ENCODE results near the gene AKAP7.

- TF ChIP-seq CTCF (optimal IDR thresholded peaks at IDR 0.05 in 1 of 3, IDR thresholded peaks at IDR 0.05 in 1 of 3, conservative IDR thresholded peaks at IDR 0.05 in 1 of 3; ENCODE audit: extremely low read depth in 1 of 3, insufficient read depth in 2 of 3, low read length in 3 of 3) (no peak), EZH2 (IDR thresholded peaks at IDR 0.05; ENCODE audit: low read length) (no peak)
These were observed 81.0 kb downstream of the AKAP7 start for GRCh38 chr6:131216246-131216645.
